A673 (cell line): ENCODE results near the gene RIPOR2. TPM values are rescaled to one million over a fixed set of nuclear protein-coding genes. Genes with fewer than 3 reads are reported as not detected.

ENCODE experiments used
- BruUV-seq: library from RNA; stranded (reverse); fragments of 400-500 nt; replicated peaks from 2 replicates; lab custom pipeline; 2021; lab: Mats Ljungman, UMichigan
- CTCF ChIA-PET: fragments of 300-600 bp; sonication (Branson Sonifier 250); formaldehyde crosslinking; loops from one replicate; lab custom pipeline; 2022; ENCODE audit warnings: antibody characterized with exemption; lab: Charles Lee
- POLR2A ChIA-PET: fragments of 300-600 bp; sonication (Branson Sonifier 250); formaldehyde crosslinking; loops from one replicate; lab custom pipeline; 2022; ENCODE audit warnings: antibody characterized with exemption; ENCODE audit not compliant: low non-redundant PET; lab: Charles Lee
- DNase-seq: peaks from one replicate; pipeline ENCODE4 v3.0.0-alpha.2; 2015; ENCODE audit warnings: low spot score
- H3K27ac ChIP-seq: fragments of 200-600 bp; sonication (generic); 2 replicates; pipeline ENCODE4 v1.5.1; 2016; ENCODE audit warnings: mixed run types, low read depth, mild to moderate bottlenecking, mixed read lengths, antibody characterized with exemption, low read length; ENCODE audit not compliant: poor library complexity, severe bottlenecking
- H3K27me3 ChIP-seq: fragments of 200-600 bp; sonication (generic); replicated peaks from 2 replicates; pipeline ENCODE4 v1.6.1; 2017; ENCODE audit warnings: mixed run types, low read depth, mild to moderate bottlenecking, mixed read lengths, antibody characterized with exemption, low read length; ENCODE audit not compliant: insufficient read depth, poor library complexity
- H3K36me3 ChIP-seq: fragments of 200-600 bp; sonication (generic); 2 replicates; pipeline ENCODE4 v1.6.1; 2016; ENCODE audit warnings: mixed run types, mild to moderate bottlenecking, mixed read lengths, antibody characterized with exemption, low read length; ENCODE audit not compliant: insufficient read depth, poor library complexity, severe bottlenecking
- H3K4me1 ChIP-seq: fragments of 200-600 bp; sonication (generic); 2 replicates; pipeline ENCODE4 v1.6.1; 2017; ENCODE audit warnings: mixed run types, mild to moderate bottlenecking, mixed read lengths, antibody characterized with exemption, low read length; ENCODE audit not compliant: insufficient read depth, poor library complexity, severe bottlenecking
- H3K4me3 ChIP-seq: fragments of 200-600 bp; sonication (generic); 2 replicates; pipeline ENCODE4 v1.5.1; 2016; ENCODE audit warnings: low read depth, mixed run types, mild to moderate bottlenecking, mixed read lengths, low read length; ENCODE audit not compliant: poor library complexity, severe bottlenecking
- H3K9me3 ChIP-seq: fragments of 200-600 bp; sonication (generic); 2 replicates; pipeline ENCODE4 v1.6.1; 2016; ENCODE audit warnings: mixed run types, low read depth, mild to moderate bottlenecking, mixed read lengths, antibody characterized with exemption, low read length; ENCODE audit not compliant: poor library complexity, severe bottlenecking
- EZH2 ChIP-seq: fragments of 200-600 bp; sonication (generic); IDR thresholded peaks from 2 replicates; pipeline ENCODE4 v1.6.1; 2017; ENCODE audit warnings: borderline replicate concordance, low read depth, mild to moderate bottlenecking, mixed read lengths, antibody characterized with exemption, low read length; ENCODE audit not compliant: poor library complexity, severe bottlenecking
- intact Hi-C: fragments of 100-400 bp; cut with micrococcal nuclease; formaldehyde crosslinking; loops from one replicate; pipeline ENCODE4 v1.10.0; 2022; ENCODE audit not compliant: unreplicated experiment
- total RNA-seq: library from RNA; stranded (reverse); gene quantifications from 2 replicates; pipeline ENCODE4 v1.2.3, GENCODE V29; 2021
- TF ChIP-seq, protein P1 (sequence below): fragments of 300-800, 200-600 bp; sonication (generic); conservative IDR thresholded peaks from 2 replicates; pipeline ENCODE4 v1.5.1; 2017; ENCODE audit warnings: low read depth, mild to moderate bottlenecking, antibody characterized with exemption, low read length, moderate library complexity, mixed read lengths

Gene RIPOR2
- total RNA-seq, 1 experiment from 2014 or later = 0.17 TPM

DNA sequence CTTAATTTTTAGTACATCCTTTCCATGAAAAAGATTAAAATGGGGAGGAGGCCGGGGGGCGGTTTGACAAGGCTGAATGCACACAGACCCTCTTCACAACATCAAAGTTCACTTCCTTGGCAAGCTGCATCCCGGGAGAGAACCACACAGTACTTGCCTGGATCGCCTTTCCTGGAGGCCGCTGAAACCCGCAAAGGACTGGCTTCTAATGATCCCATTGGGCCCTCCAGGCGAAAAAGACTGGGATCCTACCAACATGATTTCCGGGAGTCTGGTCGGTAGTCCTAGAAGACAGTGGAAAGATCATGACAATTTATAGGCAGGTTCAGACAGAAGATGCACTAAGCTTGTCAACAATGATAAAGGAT, 60.2 kb downstream of the RIPOR2 start:
- BruUV-seq = no TSS peak
- H3K9me3 ChIP-seq = no peaks in the 10 kb centered on the region
- CTCF ChIA-PET = no interaction called here
- no peaks in the 10 kb centered on the region for H3K27me3 ChIP-seq
- H3K4me3 ChIP-seq = no peak overlapping the region
- H3K27ac ChIP-seq = no peak overlapping the region
- intact Hi-C loops = no loop called here
- no peaks in the 10 kb centered on the region for H3K4me1 ChIP-seq
- no peak for DNase-seq
- POLR2A ChIA-PET = no interaction called here
- TF ChIP-seq EZH2 = no peak
- TF ChIP-seq, protein P1, sequence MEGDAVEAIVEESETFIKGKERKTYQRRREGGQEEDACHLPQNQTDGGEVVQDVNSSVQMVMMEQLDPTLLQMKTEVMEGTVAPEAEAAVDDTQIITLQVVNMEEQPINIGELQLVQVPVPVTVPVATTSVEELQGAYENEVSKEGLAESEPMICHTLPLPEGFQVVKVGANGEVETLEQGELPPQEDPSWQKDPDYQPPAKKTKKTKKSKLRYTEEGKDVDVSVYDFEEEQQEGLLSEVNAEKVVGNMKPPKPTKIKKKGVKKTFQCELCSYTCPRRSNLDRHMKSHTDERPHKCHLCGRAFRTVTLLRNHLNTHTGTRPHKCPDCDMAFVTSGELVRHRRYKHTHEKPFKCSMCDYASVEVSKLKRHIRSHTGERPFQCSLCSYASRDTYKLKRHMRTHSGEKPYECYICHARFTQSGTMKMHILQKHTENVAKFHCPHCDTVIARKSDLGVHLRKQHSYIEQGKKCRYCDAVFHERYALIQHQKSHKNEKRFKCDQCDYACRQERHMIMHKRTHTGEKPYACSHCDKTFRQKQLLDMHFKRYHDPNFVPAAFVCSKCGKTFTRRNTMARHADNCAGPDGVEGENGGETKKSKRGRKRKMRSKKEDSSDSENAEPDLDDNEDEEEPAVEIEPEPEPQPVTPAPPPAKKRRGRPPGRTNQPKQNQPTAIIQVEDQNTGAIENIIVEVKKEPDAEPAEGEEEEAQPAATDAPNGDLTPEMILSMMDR = no peak
- no peaks in the 10 kb centered on the region for H3K36me3 ChIP-seq

GRCh38 chr6:24874776-24875533, 60.8 kb downstream of the RIPOR2 start:
- no peaks in the 10 kb centered on the region for H3K36me3 ChIP-seq
- TF ChIP-seq, protein P1 = no peak
- no peak for TF ChIP-seq EZH2
- DNase-seq = no peak
- CTCF ChIA-PET = no interaction called here
- no peaks in the 10 kb centered on the region for H3K27me3 ChIP-seq
- no peaks in the 10 kb centered on the region for H3K9me3 ChIP-seq
- H3K4me3 ChIP-seq = no peak overlapping the region
- intact Hi-C loops = no loop called here
- H3K4me1 ChIP-seq = no peaks in the 10 kb centered on the region
- H3K27ac ChIP-seq = no peak overlapping the region
- POLR2A ChIA-PET = no interaction called here
- no TSS peak for BruUV-seq

DNA sequence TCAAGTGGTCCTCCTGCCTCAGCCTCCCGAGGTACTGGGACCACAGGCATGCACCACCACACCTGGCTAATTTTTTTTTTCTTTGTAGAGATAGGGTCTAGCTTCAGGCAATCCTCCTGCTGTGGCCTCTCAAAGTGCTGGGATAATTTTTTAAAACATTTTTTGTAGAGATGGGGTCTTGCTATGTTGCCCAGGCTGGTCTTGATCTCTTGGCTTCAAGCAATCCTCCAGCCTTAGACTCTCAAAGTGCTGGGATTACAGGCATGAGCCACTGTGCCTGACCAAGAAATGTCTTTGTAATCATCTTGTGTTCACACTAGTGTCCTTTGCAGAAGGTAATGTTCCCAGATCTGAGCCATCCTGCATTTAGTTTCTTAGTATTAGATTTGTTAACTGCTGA, 61.6 kb downstream of the RIPOR2 start:
- intact Hi-C loops = no loop called here
- ChIA-PET CTCF (no interaction called here), POLR2A (no interaction called here)
- Histone ChIP-seq H3K4me1 (no peaks in the 10 kb centered on the region), H3K36me3 (no peaks in the 10 kb centered on the region), H3K9me3 (no peaks in the 10 kb centered on the region), H3K27ac (no peak overlapping the region), H3K4me3 (no peak overlapping the region), H3K27me3 (no peaks in the 10 kb centered on the region)
- DNase-seq = no peak
- TF ChIP-seq EZH2 = no peak
- TF ChIP-seq, protein P1 = no peak
- no TSS peak for BruUV-seq
